ENCODE results near the gene LGALS3. TPM values are rescaled to one million over a fixed set of nuclear protein-coding genes. Genes with fewer than 3 reads are reported as not detected.
A peak's percentile ranks its signal among the peaks of the same experiment; 100 is the strongest.

The LGALS3 gene
- total RNA-seq, 1 donor from 2014 or later: 90.8 TPM

- Mint-ChIP-seq H3K9me3 (ENCODE audit: unreplicated experiment) (no peaks in the 10 kb centered on the region), H3K27ac (ENCODE audit: unreplicated experiment) (peak overlapping the region; percentile 71), H3K4me1 (ENCODE audit: unreplicated experiment) (peaks cover 41% of the 10 kb centered on the region), H3K4me3 (ENCODE audit: unreplicated experiment) (peak overlapping the region; percentile 43), H3K36me3 (ENCODE audit: unreplicated experiment) (no peaks in the 10 kb centered on the region), H3K27me3 (ENCODE audit: unreplicated experiment) (no peaks in the 10 kb centered on the region)
- DNase-seq (ENCODE audit: extremely low spot score, unreplicated experiment): no peak
- TF ChIP-seq, protein P1, sequence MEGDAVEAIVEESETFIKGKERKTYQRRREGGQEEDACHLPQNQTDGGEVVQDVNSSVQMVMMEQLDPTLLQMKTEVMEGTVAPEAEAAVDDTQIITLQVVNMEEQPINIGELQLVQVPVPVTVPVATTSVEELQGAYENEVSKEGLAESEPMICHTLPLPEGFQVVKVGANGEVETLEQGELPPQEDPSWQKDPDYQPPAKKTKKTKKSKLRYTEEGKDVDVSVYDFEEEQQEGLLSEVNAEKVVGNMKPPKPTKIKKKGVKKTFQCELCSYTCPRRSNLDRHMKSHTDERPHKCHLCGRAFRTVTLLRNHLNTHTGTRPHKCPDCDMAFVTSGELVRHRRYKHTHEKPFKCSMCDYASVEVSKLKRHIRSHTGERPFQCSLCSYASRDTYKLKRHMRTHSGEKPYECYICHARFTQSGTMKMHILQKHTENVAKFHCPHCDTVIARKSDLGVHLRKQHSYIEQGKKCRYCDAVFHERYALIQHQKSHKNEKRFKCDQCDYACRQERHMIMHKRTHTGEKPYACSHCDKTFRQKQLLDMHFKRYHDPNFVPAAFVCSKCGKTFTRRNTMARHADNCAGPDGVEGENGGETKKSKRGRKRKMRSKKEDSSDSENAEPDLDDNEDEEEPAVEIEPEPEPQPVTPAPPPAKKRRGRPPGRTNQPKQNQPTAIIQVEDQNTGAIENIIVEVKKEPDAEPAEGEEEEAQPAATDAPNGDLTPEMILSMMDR (IDR thresholded peaks at IDR 0.05): no peak
Measured at GRCh38 chr14:55131370-55132137, 2.5 kb downstream of the LGALS3 start.

DNA sequence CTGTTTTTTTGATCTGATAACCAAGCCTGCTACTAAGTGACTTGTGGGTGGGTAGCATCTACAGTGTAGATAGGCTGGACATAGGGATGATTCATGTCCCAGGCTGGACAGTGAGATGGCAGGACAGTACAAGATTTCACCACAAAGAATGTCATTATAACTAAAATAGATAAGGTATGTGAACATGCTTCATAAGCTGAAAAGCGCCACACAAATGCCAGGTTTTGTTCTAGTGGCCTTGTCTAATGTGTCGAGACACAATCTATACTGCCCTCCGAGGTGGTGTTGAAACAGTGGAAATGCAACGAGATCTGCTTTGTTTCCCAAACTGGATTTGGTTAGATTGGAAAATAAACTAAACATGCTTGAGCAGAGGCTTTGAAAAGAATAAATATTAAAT lies 4.4 kb downstream of the LGALS3 start:
- Mint-ChIP-seq H3K4me1 (ENCODE audit: unreplicated experiment) (peaks cover 54% of the 10 kb centered on the region), H3K4me3 (ENCODE audit: unreplicated experiment) (no peak overlapping the region), H3K27me3 (ENCODE audit: unreplicated experiment) (no peaks in the 10 kb centered on the region), H3K27ac (ENCODE audit: unreplicated experiment) (no peak overlapping the region), H3K36me3 (ENCODE audit: unreplicated experiment) (peaks cover 3% of the 10 kb centered on the region), H3K9me3 (ENCODE audit: unreplicated experiment) (no peaks in the 10 kb centered on the region)
- no peak for DNase-seq (ENCODE audit: extremely low spot score, unreplicated experiment)
- TF ChIP-seq, protein P1 (IDR thresholded peaks at IDR 0.05): peak; percentile 52

GRCh38 chr14:55136241-55136640 lies 7.2 kb downstream of the LGALS3 start:
- no peak overlapping the region for H3K4me3 Mint-ChIP-seq (ENCODE audit: unreplicated experiment)
- H3K27ac Mint-ChIP-seq (ENCODE audit: unreplicated experiment): no peak overlapping the region
- peaks cover 22% of the 10 kb centered on the region for H3K36me3 Mint-ChIP-seq (ENCODE audit: unreplicated experiment)
- TF ChIP-seq, protein P1 (IDR thresholded peaks at IDR 0.05): no peak
- no peak for DNase-seq (ENCODE audit: extremely low spot score, unreplicated experiment)
- H3K27me3 Mint-ChIP-seq (ENCODE audit: unreplicated experiment): no peaks in the 10 kb centered on the region
- H3K9me3 Mint-ChIP-seq (ENCODE audit: unreplicated experiment): no peaks in the 10 kb centered on the region
- H3K4me1 Mint-ChIP-seq (ENCODE audit: unreplicated experiment): peaks cover 42% of the 10 kb centered on the region

- Mint-ChIP-seq H3K36me3 (ENCODE audit: unreplicated experiment) (peaks cover 28% of the 10 kb centered on the region), H3K4me1 (ENCODE audit: unreplicated experiment) (peaks cover 33% of the 10 kb centered on the region), H3K27me3 (ENCODE audit: unreplicated experiment) (no peaks in the 10 kb centered on the region), H3K9me3 (ENCODE audit: unreplicated experiment) (no peaks in the 10 kb centered on the region), H3K4me3 (ENCODE audit: unreplicated experiment) (no peak overlapping the region), H3K27ac (ENCODE audit: unreplicated experiment) (peak overlapping the region; percentile 72)
- no peak for DNase-seq (ENCODE audit: extremely low spot score, unreplicated experiment)
- TF ChIP-seq, protein P1 (IDR thresholded peaks at IDR 0.05): no peak
Measured at GRCh38 chr14:55136885-55137786, 8.1 kb downstream of the LGALS3 start.

- DNase-seq (ENCODE audit: extremely low spot score, unreplicated experiment): no peak
- peak overlapping the region; percentile 72 for H3K27ac Mint-ChIP-seq (ENCODE audit: unreplicated experiment)
- H3K9me3 Mint-ChIP-seq (ENCODE audit: unreplicated experiment): no peaks in the 10 kb centered on the region
- H3K27me3 Mint-ChIP-seq (ENCODE audit: unreplicated experiment): no peaks in the 10 kb centered on the region
- peaks cover 31% of the 10 kb centered on the region for H3K36me3 Mint-ChIP-seq (ENCODE audit: unreplicated experiment)
- H3K4me1 Mint-ChIP-seq (ENCODE audit: unreplicated experiment): peaks cover 24% of the 10 kb centered on the region
- TF ChIP-seq, protein P1 (IDR thresholded peaks at IDR 0.05): no peak
- H3K4me3 Mint-ChIP-seq (ENCODE audit: unreplicated experiment): no peak overlapping the region
Measured at GRCh38 chr14:55138091-55138490, 9.0 kb downstream of the LGALS3 start.
